GM23338 (cell line): ENCODE measurements around the gene RAD51B. TPM values are rescaled to one million over a fixed set of nuclear protein-coding genes. Genes with fewer than 3 reads are reported as not detected.

Experiments
- ATAC-seq: fragments of 200-7000 bp; cut with Tn5 transposase; 3 replicates; pipeline ENCODE4 v1.9.1; 2020
- DNase-seq: peaks from one replicate; pipeline ENCODE4 v3.0.0-alpha.2; 2015; ENCODE audit warnings: low spot score
- H2AFZ ChIP-seq: fragments of 200-600 bp; sonication (generic); 2 replicates; pipeline ENCODE4 v1.8.0; 2016; ENCODE audit warnings: antibody characterized with exemption, mild to moderate bottlenecking, moderate library complexity
- H3F3A ChIP-seq: fragments of 200-600 bp; sonication (generic); replicated peaks from 2 replicates; pipeline ENCODE4 v1.8.0; 2017; ENCODE audit warnings: antibody characterized with exemption, mixed run types, low read depth
- H3K27ac ChIP-seq: fragments of 200-600 bp; sonication (generic); 2 replicates; pipeline ENCODE4 v1.6.1; 2016; ENCODE audit warnings: low read depth
- H3K27me3 ChIP-seq: fragments of 200-600 bp; sonication (generic); 2 replicates; pipeline ENCODE4 v1.8.0; 2016; ENCODE audit warnings: mild to moderate bottlenecking, mixed run types, moderate library complexity; ENCODE audit not compliant: insufficient read depth
- H3K36me3 ChIP-seq: fragments of 200-600 bp; sonication (generic); 2 replicates; pipeline ENCODE4 v1.8.0; 2016; ENCODE audit warnings: mild to moderate bottlenecking; ENCODE audit not compliant: insufficient read depth
- H3K4me1 ChIP-seq: fragments of 200-600 bp; sonication (generic); 2 replicates; pipeline ENCODE4 v1.8.0; 2016; ENCODE audit warnings: mild to moderate bottlenecking, moderate library complexity; ENCODE audit not compliant: insufficient read depth
- H3K4me2 ChIP-seq: fragments of 200-600 bp; sonication (generic); 2 replicates; pipeline ENCODE4 v1.7.1; 2017; ENCODE audit warnings: mixed run types
- H3K4me3 ChIP-seq: fragments of 200-600 bp; sonication (generic); 2 replicates; pipeline ENCODE4 v1.6.1; 2016; ENCODE audit warnings: mixed run types
- H3K79me2 ChIP-seq: fragments of 200-600 bp; sonication (generic); replicated peaks from 2 replicates; pipeline ENCODE4 v1.8.0; 2017; ENCODE audit warnings: mild to moderate bottlenecking; ENCODE audit not compliant: insufficient read depth
- H3K9me2 ChIP-seq: fragments of 200-600 bp; sonication (generic); 2 replicates; pipeline ENCODE4 v1.8.0; 2017; ENCODE audit not compliant: insufficient read depth
- H4K20me1 ChIP-seq: fragments of 200-600 bp; sonication (generic); replicated peaks from 2 replicates; pipeline ENCODE4 v1.8.0; 2017; ENCODE audit warnings: mild to moderate bottlenecking; ENCODE audit not compliant: insufficient read depth
- H3K27ac Mint-ChIP-seq: 2 replicates; pipeline ENCODE4 v1.8.0; 2020; ENCODE audit warnings: inconsistent platforms, mild to moderate bottlenecking, moderate library complexity, mixed read lengths
- H3K27me3 Mint-ChIP-seq: 3 replicates; pipeline ENCODE4 v1.8.0; 2022; ENCODE audit warnings: low read depth, mild to moderate bottlenecking, moderate library complexity, mixed read lengths, inconsistent platforms; ENCODE audit not compliant: insufficient read depth, poor library complexity
- H3K36me3 Mint-ChIP-seq: 3 replicates; pipeline ENCODE4 v1.8.0; 2021; ENCODE audit warnings: low read depth, mild to moderate bottlenecking, inconsistent platforms, moderate library complexity, mixed read lengths
- H3K4me1 Mint-ChIP-seq: 3 replicates; pipeline ENCODE4 v1.8.0; 2020; ENCODE audit warnings: mild to moderate bottlenecking, inconsistent platforms, mixed read lengths
- H3K4me3 Mint-ChIP-seq: 3 replicates; pipeline ENCODE4 v1.8.0; 2021; ENCODE audit warnings: moderate library complexity, mild to moderate bottlenecking, inconsistent platforms, mixed read lengths
- H3K9me3 Mint-ChIP-seq: 3 replicates; pipeline ENCODE4 v1.8.0; 2020; ENCODE audit warnings: moderate library complexity, mild to moderate bottlenecking, inconsistent platforms, mixed read lengths
- CREB1 ChIP-seq: fragments of 250-450 bp; sonication (Bioruptor Pico); IDR thresholded peaks from 2 replicates; pipeline ENCODE4 v1.5.0; 2020; ENCODE audit warnings: low read depth, mild to moderate bottlenecking, moderate library complexity
- EZH2 ChIP-seq: fragments of 200-600 bp; sonication (generic); IDR thresholded peaks from one replicate; pipeline ENCODE4 v1.8.0; 2017; ENCODE audit warnings: antibody characterized with exemption, mild to moderate bottlenecking, low read depth; ENCODE audit not compliant: unreplicated experiment
- EZH2phosphoT487 ChIP-seq: fragments of 200-600 bp; sonication (generic); IDR thresholded peaks from one replicate; pipeline ENCODE4 v1.8.1; 2018; ENCODE audit warnings: antibody characterized with exemption; ENCODE audit not compliant: unreplicated experiment
- JUNB ChIP-seq: IDR thresholded peaks from one replicate; pipeline ENCODE4 v1.6.1; 2016; ENCODE audit warnings: antibody characterized with exemption; ENCODE audit not compliant: unreplicated experiment
- NANOG ChIP-seq: IDR thresholded peaks from 2 replicates; pipeline ENCODE4 v1.6.1; 2016; ENCODE audit warnings: antibody characterized with exemption, borderline replicate concordance
- POLR2AphosphoS5 ChIP-seq: IDR thresholded peaks from 2 replicates; pipeline ENCODE4 v1.6.1; 2016; ENCODE audit warnings: antibody characterized with exemption, low read depth
- STAT1 ChIP-seq: IDR thresholded peaks from one replicate; pipeline ENCODE4 v1.6.1; 2016; ENCODE audit warnings: antibody characterized with exemption; ENCODE audit not compliant: unreplicated experiment
- ZNF114 ChIP-seq: fragments of 250-450 bp; sonication (Bioruptor Pico); IDR thresholded peaks from 2 replicates; pipeline ENCODE4 v1.5.0; 2020; ENCODE audit warnings: mild to moderate bottlenecking, moderate library complexity
- ZNF331 ChIP-seq: fragments of 250-450 bp; sonication (Bioruptor Pico); IDR thresholded peaks from 2 replicates; pipeline ENCODE4 v1.5.0; 2020; ENCODE audit warnings: low read depth, mild to moderate bottlenecking, moderate library complexity
- polyA plus RNA-seq: library from polyadenylated mRNA; unstranded; fragments of >200 nt; fragmentation: Nextera tagmentation; extraction: Ambion mirVana; gene quantifications from 2 replicates; pipeline ENCODE4 v1.2.1, GENCODE V29; 2016
- total RNA-seq: library from RNA; depleted of rRNA; stranded (reverse); fragments of >200 nt; shearing (Covaris generic); gene quantifications from 2 replicates; pipeline ENCODE4 v1.2.3, GENCODE V29; 2014
- TF ChIP-seq, protein P1 (sequence below): fragments of 250-450 bp; sonication (Bioruptor Pico); IDR thresholded peaks from 2 replicates; pipeline ENCODE4 v1.5.0; 2020; ENCODE audit warnings: mild to moderate bottlenecking, moderate library complexity
- TF ChIP-seq, protein P2 (sequence below): IDR thresholded peaks from one replicate; pipeline ENCODE4 v1.6.1; 2018; ENCODE audit warnings: antibody characterized with exemption; ENCODE audit not compliant: unreplicated experiment
- TF ChIP-seq, protein P3 (sequence below), 2 experiments: fragments of 200-600 bp in 1 of 2; sonication (generic) in 1 of 2; conservative IDR thresholded peaks; 2 replicates each; pipeline versions ENCODE4 v1.5.1 to v1.6.1; 2016 to 2017; ENCODE audit warnings: antibody characterized with exemption in 2 of 2, low read depth in 2 of 2, mild to moderate bottlenecking in 2 of 2, moderate library complexity in 1 of 2
- TF ChIP-seq, protein P4 (sequence below): IDR thresholded peaks from 2 replicates; pipeline ENCODE4 v1.6.1; 2016; ENCODE audit warnings: antibody characterized with exemption

Gene RAD51B
- total and polyA plus RNA-seq, 2 experiments from 2014 or later: 15.7 to 29.1 TPM

DNA sequence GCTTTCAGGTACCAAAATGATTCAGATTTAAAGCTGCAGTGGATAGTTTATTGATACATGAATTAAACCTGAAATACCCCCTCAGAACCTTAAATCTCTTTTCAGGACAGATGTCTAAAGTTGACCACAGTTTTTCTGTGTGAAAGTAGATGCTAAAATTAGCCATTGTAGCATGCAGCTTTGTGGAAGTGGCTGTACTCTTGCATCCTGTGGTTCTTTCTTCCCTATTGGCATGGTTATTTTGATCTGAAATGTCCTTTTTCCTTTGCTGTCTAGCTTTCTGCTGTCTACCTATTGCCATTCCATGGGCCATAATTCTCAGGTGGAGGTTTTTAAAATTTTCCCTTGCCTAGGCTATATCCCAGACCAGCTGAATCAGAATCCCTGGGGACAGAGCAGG lies 517.7 kb downstream of the RAD51B start:
- Histone ChIP-seq H3K9me2 (peaks cover 3% of the 10 kb centered on the region; the same call in 1 of the 2 replicates), H3K27me3 (no peaks in the 10 kb centered on the region), H3F3A (peaks cover 6% of the 10 kb centered on the region; the same call in 1 of the 2 replicates), H3K4me3 (no peak overlapping the region), H3K36me3 (no peaks in the 10 kb centered on the region), H3K4me2 (no peak overlapping the region), H3K79me2 (no peaks in the 10 kb centered on the region), H3K27ac (no peak overlapping the region), H4K20me1 (no peaks in the 10 kb centered on the region), H3K4me1 (peaks cover 35% of the 10 kb centered on the region), H2AFZ (no peak overlapping the region)
- DNase-seq: no peak
- no peak for ATAC-seq
- peaks cover 46% of the 10 kb centered on the region for H3K4me1 Mint-ChIP-seq
- H3K27me3 Mint-ChIP-seq: peaks cover 9% of the 10 kb centered on the region
- H3K4me3 Mint-ChIP-seq: no peak overlapping the region
- no peak for TF ChIP-seq NANOG
- TF ChIP-seq, protein P1, sequence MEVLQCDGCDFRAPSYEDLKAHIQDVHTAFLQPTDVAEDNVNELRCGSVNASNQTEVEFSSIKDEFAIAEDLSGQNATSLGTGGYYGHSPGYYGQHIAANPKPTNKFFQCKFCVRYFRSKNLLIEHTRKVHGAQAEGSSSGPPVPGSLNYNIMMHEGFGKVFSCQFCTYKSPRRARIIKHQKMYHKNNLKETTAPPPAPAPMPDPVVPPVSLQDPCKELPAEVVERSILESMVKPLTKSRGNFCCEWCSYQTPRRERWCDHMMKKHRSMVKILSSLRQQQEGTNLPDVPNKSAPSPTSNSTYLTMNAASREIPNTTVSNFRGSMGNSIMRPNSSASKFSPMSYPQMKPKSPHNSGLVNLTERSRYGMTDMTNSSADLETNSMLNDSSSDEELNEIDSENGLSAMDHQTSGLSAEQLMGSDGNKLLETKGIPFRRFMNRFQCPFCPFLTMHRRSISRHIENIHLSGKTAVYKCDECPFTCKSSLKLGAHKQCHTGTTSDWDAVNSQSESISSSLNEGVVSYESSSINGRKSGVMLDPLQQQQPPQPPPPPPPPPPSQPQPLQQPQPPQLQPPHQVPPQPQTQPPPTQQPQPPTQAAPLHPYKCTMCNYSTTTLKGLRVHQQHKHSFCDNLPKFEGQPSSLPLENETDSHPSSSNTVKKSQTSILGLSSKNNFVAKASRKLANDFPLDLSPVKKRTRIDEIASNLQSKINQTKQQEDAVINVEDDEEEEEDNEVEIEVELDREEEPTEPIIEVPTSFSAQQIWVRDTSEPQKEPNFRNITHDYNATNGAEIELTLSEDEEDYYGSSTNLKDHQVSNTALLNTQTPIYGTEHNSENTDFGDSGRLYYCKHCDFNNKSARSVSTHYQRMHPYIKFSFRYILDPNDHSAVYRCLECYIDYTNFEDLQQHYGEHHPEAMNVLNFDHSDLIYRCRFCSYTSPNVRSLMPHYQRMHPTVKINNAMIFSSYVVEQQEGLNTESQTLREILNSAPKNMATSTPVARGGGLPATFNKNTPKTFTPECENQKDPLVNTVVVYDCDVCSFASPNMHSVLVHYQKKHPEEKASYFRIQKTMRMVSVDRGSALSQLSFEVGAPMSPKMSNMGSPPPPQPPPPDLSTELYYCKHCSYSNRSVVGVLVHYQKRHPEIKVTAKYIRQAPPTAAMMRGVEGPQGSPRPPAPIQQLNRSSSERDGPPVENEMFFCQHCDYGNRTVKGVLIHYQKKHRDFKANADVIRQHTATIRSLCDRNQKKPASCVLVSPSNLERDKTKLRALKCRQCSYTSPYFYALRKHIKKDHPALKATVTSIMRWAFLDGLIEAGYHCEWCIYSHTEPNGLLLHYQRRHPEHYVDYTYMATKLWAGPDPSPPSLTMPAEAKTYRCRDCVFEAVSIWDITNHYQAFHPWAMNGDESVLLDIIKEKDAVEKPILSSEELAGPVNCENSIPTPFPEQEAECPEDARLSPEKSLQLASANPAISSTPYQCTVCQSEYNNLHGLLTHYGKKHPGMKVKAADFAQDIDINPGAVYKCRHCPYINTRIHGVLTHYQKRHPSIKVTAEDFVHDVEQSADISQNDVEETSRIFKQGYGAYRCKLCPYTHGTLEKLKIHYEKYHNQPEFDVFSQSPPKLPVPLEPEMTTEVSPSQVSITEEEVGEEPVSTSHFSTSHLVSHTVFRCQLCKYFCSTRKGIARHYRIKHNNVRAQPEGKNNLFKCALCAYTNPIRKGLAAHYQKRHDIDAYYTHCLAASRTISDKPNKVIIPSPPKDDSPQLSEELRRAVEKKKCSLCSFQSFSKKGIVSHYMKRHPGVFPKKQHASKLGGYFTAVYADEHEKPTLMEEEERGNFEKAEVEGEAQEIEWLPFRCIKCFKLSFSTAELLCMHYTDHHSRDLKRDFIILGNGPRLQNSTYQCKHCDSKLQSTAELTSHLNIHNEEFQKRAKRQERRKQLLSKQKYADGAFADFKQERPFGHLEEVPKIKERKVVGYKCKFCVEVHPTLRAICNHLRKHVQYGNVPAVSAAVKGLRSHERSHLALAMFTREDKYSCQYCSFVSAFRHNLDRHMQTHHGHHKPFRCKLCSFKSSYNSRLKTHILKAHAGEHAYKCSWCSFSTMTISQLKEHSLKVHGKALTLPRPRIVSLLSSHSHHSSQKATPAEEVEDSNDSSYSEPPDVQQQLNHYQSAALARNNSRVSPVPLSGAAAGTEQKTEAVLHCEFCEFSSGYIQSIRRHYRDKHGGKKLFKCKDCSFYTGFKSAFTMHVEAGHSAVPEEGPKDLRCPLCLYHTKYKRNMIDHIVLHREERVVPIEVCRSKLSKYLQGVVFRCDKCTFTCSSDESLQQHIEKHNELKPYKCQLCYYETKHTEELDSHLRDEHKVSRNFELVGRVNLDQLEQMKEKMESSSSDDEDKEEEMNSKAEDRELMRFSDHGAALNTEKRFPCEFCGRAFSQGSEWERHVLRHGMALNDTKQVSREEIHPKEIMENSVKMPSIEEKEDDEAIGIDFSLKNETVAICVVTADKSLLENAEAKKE (CRISPR knock-in tag): no peak
- TF ChIP-seq JUNB: no peak
- TF ChIP-seq CREB1 (CRISPR knock-in tag): no peak
- TF ChIP-seq, protein P2, sequence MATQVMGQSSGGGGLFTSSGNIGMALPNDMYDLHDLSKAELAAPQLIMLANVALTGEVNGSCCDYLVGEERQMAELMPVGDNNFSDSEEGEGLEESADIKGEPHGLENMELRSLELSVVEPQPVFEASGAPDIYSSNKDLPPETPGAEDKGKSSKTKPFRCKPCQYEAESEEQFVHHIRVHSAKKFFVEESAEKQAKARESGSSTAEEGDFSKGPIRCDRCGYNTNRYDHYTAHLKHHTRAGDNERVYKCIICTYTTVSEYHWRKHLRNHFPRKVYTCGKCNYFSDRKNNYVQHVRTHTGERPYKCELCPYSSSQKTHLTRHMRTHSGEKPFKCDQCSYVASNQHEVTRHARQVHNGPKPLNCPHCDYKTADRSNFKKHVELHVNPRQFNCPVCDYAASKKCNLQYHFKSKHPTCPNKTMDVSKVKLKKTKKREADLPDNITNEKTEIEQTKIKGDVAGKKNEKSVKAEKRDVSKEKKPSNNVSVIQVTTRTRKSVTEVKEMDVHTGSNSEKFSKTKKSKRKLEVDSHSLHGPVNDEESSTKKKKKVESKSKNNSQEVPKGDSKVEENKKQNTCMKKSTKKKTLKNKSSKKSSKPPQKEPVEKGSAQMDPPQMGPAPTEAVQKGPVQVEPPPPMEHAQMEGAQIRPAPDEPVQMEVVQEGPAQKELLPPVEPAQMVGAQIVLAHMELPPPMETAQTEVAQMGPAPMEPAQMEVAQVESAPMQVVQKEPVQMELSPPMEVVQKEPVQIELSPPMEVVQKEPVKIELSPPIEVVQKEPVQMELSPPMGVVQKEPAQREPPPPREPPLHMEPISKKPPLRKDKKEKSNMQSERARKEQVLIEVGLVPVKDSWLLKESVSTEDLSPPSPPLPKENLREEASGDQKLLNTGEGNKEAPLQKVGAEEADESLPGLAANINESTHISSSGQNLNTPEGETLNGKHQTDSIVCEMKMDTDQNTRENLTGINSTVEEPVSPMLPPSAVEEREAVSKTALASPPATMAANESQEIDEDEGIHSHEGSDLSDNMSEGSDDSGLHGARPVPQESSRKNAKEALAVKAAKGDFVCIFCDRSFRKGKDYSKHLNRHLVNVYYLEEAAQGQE: no peak
- TF ChIP-seq POLR2AphosphoS5: no peak
- TF ChIP-seq, protein P3, sequence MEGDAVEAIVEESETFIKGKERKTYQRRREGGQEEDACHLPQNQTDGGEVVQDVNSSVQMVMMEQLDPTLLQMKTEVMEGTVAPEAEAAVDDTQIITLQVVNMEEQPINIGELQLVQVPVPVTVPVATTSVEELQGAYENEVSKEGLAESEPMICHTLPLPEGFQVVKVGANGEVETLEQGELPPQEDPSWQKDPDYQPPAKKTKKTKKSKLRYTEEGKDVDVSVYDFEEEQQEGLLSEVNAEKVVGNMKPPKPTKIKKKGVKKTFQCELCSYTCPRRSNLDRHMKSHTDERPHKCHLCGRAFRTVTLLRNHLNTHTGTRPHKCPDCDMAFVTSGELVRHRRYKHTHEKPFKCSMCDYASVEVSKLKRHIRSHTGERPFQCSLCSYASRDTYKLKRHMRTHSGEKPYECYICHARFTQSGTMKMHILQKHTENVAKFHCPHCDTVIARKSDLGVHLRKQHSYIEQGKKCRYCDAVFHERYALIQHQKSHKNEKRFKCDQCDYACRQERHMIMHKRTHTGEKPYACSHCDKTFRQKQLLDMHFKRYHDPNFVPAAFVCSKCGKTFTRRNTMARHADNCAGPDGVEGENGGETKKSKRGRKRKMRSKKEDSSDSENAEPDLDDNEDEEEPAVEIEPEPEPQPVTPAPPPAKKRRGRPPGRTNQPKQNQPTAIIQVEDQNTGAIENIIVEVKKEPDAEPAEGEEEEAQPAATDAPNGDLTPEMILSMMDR (conservative IDR thresholded peaks at IDR 0.05; ENCODE audit: low read depth in 2 of 2): no peak
- TF ChIP-seq STAT1: no peak
- TF ChIP-seq ZNF114 (CRISPR knock-in tag): no peak
- TF ChIP-seq ZNF331 (CRISPR knock-in tag): no peak
- TF ChIP-seq EZH2phosphoT487: no peak
- no peak for TF ChIP-seq EZH2
- TF ChIP-seq, protein P4, sequence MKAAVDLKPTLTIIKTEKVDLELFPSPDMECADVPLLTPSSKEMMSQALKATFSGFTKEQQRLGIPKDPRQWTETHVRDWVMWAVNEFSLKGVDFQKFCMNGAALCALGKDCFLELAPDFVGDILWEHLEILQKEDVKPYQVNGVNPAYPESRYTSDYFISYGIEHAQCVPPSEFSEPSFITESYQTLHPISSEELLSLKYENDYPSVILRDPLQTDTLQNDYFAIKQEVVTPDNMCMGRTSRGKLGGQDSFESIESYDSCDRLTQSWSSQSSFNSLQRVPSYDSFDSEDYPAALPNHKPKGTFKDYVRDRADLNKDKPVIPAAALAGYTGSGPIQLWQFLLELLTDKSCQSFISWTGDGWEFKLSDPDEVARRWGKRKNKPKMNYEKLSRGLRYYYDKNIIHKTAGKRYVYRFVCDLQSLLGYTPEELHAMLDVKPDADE: no peak
- no peaks in the 10 kb centered on the region for H3K9me3 Mint-ChIP-seq
- no peak overlapping the region for H3K27ac Mint-ChIP-seq
- H3K36me3 Mint-ChIP-seq: peaks cover 6% of the 10 kb centered on the region; the same call in 1 of the 3 replicates
